GM21825 (cell line): ENCODE data around the gene POLR2E.

Experiments used
- ATAC-seq: cut with Tn5 transposase; IDR thresholded peaks from one replicate; pipeline ENCODE4 v1.9.1; 2021; ENCODE audit warnings: mild to moderate bottlenecking, moderate library complexity; ENCODE audit not compliant: unreplicated experiment

The POLR2E gene

DNA sequence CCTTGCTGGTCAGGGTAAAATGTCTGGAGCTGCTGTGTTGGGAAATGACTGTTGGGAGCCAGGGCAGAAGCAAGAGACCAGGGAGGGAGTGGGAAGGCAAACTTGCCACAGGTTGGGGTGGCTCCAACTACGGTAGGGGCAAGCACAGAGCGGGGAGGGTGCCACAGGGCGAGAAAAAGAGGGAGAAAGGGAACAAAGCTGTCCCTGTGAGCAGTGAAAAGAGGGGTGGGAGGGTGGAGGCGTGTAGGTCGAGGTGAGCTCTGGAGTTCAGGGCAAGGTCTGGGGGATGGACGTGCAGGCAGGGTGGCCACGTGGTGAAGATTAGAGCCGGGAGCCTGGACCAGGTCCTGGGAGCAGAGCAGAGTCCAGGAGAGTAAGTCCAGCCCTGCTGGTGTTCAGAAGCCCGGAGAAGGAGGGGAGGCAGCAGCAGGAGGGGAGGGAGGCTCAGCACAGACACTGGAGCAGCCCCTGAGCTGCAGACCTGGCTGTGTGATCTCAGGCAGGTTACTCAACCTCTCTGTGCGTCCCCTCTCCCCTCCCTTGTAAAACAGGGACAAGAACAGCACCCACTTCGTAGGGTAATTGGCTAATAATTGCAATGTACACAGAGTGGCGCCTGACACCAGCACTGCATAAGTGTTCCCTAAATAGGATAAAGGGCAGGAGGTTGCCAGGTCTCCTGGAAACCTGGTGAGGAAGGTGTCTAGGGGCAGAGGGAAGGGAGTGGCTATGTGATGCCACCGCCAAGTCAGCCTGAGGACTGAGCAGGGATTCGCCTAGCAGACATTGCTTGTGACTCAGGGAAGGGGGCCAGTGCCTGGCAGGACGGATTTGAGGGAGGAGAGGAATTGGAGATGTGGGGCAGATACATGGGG, 3.2 kb upstream of the POLR2E start:
- ATAC-seq, result no peak

- no peak for ATAC-seq
Observed at GRCh38 chr19:1097810-1098176, 2.6 kb upstream of the POLR2E start.

- ATAC-seq, result no peak
Observed at GRCh38 chr19:1094655-1094977, 559 bp downstream of the POLR2E start.

DNA sequence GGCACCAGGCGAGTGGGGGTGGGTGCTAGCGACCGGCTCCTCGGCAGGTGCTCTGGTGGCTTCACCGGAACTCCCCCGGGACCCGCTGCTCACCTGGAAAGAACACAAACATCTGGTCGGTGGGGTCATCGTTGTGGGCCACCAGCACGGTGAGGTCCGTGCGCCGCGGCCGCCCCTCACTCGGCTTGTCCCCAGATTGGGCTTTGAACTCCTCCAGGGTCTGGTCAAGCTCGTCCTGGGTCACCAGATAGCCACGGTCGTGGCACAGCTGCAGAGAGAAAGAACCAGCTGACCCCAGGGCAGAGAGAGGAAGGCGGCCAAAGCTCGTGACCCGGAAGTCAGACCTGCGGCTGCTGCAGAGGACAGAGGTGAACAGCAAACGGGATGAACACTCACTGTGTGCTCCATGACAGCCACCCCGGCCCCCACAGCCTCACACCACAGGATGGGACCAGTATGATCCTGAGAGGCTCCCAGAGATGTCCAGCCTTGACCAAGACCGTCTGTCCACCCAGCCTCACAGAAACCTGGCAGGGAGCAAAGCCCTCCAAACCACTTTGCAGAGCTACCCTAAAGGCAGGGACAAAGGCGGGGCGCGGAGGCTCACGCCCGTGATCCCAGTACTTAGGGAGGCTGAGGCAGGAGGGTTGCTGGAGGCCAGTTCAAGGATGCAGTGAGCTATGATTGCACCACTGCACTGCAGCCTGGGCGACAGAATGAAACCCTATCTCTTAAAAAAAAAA, 1.2 kb downstream of the POLR2E start:
- no peak for ATAC-seq

GRCh38 chr19:1093330-1093729, 1.8 kb downstream of the POLR2E start:
- no peak for ATAC-seq

- no peak for ATAC-seq
Observed at GRCh38 chr19:1091544-1092175, 3.5 kb downstream of the POLR2E start.

DNA sequence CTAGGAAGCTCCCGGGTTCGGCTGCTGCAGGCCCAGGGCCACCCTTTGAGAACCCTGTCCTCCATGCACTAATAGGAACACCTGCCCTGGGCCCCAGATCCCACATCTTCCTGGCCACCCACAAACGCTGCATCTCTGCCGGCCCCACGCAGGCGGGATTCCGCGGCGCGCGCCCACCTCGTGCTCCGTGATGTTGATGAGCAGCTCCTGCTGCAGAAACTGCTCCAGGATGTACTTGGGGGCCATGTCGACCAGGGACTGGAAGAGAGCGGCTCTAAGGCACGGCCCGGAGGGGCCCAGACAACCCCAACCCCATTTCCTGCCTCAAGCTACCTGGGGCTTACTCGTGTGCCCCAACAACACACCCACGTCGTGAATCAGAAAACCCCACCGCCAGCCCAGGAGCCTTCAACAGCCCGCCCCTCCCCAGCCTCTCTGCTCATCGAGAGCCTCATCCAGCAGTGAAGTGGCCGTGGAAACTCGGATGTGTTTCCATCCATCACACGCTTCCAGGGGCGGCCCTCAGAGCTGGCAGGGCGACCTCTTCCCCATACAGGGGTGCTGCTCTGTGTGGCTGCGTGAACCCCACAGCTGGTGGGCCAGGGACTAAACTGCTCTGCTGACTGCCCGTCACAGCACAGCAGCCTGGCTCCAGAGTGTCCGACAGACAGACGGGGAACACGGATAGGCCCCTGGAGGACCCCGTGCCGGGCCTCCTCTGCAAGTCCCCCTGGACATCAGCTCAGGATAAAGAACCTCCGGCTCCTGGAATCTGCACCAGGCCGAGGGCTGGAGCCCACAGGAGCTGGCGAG, 4.2 kb downstream of the POLR2E start:
- ATAC-seq, result no peak

DNA sequence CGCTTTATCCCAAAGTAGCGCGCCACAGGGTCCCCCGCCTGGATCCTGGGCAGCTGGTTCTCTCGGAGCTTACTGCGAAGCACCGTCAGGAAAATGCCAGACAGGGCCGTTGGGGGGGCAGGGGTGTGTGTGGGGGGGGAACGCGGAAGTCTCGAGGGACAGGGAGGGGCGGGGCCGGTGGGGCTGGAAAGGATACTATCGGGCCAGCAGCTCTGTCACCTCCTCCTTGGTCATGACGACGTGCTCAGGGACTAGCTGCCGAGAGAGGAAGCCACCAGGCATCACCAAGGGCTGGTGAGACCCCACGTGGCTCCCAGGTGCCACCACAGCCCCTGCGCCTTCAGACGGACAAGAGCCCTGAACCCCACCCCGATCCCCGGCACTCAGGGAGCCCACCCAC, 5.3 kb downstream of the POLR2E start:
- ATAC-seq, result no peak

DNA sequence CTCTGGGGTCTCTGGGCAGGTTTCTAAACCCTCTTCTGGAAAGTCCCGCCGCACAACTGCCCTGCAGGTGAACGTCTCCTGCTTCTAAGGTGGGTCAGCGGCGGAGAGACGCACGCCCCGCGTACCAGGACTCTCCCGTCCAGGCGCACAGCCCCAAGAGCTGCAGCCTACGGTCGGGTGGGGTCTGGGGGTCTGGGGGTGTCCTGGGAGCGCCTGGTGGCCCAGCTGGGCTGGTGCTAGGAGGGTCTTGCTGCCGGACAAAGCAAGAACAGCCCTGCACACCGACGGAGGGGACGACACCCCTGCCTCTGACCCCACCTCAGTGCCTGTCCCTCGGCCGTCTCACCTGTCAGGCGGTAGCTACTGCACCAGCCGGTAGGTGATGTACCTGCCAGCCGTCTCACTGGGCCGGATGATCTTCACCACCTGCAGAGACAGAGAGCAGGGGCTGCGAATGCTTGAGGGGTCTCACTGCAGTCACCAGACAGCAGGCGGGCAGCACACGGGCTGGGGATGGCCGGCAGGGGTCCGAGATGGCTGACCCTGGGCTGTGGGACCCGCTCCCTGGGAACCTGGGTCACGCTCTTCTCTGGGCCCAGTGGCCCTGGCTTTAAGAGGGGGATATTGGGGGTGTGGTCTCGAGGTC, 5.9 kb downstream of the POLR2E start:
- no peak for ATAC-seq

GRCh38 chr19:1088416-1089010, 6.7 kb downstream of the POLR2E start:
- no peak for ATAC-seq

- no peak for ATAC-seq
Observed at GRCh38 chr19:1087813-1088415, 7.3 kb downstream of the POLR2E start.

DNA sequence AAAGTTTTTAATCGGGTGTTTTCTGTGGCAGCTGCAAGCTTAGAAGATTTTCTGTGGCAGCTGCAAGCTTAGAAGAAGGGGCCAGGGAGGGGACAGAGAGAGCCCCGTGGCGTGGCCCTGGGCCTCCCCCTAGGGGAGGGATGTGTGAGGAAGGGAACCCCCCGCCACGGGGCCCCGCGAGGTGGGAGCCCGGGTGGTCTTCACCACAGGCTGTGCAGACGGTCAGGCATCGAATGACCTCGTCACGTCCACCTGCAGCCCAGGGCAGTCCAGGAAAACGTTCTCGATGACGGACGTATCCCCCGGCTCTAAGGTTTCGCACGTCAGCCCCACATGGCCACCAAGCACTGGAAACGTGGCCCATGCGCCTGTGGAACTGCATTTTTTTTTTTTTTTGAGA, 8.6 kb downstream of the POLR2E start:
- ATAC-seq, result no peak

GRCh38 chr19:1085676-1086442, 9.3 kb downstream of the POLR2E start:
- no peak for ATAC-seq

GRCh38 chr19:1085053-1085658, 10.0 kb downstream of the POLR2E start:
- ATAC-seq, result no peak

- no peak for ATAC-seq
Observed at GRCh38 chr19:1084024-1084868, 10.9 kb downstream of the POLR2E start.

GRCh38 chr19:1082928-1083816, 12.0 kb downstream of the POLR2E start:
- ATAC-seq, result no peak
